ENCODE results near the gene GRPEL1. TPM values are rescaled to one million over a fixed set of nuclear protein-coding genes. Genes with fewer than 3 reads are reported as not detected.

The GRPEL1 gene
- total and polyA plus RNA-seq, 2 experiments from 2014 or later = 27.4 to 112 TPM

DNA sequence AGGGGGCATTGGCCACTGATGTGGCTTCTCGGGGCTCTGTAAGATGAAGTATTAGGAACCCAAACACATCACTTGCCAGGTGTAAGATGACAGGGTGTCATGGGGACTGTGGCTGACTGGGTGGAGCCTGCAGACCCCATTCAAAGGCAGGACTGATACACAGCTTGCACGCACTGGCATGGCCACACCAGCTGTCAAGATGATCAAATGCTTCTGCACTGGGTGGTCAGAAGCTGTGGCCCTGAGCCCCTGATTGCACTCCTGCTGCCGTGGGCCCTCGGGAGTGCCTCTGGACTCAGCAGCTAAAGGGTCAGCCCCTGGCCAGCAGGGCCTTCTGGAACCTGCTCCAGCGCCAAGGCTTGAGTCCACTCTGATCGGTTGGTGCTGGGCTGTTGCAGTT lies 48.8 kb upstream of the GRPEL1 start:
- Histone ChIP-seq H3K4me1 (ENCODE audit: insufficient read depth) (no peaks in the 10 kb centered on the region), H2AFZ (no peak overlapping the region), H3K79me2 (replicated peaks; ENCODE audit: insufficient read depth) (no peaks in the 10 kb centered on the region), H3K4me2 (no peak overlapping the region), H3K27me3 (ENCODE audit: insufficient read depth) (no peaks in the 10 kb centered on the region), H3K27ac (ENCODE audit: low read depth) (no peak overlapping the region), H4K20me1 (replicated peaks; ENCODE audit: insufficient read depth) (no peaks in the 10 kb centered on the region), H3K36me3 (ENCODE audit: insufficient read depth) (no peaks in the 10 kb centered on the region), H3F3A (replicated peaks; ENCODE audit: low read depth) (no peaks in the 10 kb centered on the region), H3K4me3 (no peak overlapping the region), H3K9me2 (ENCODE audit: insufficient read depth) (peaks cover 10% of the 10 kb centered on the region)
- ATAC-seq = no peak
- no peak for TF ChIP-seq ETS1 (IDR thresholded peaks at IDR 0.05)
- no peak for TF ChIP-seq STAT1 (IDR thresholded peaks at IDR 0.05; ENCODE audit: unreplicated experiment)
- no peak for TF ChIP-seq CREB1 (CRISPR knock-in tag; IDR thresholded peaks at IDR 0.05; ENCODE audit: low read depth)
- TF ChIP-seq POLR2AphosphoS5 (IDR thresholded peaks at IDR 0.05; ENCODE audit: low read depth) = no peak
- no peak for TF ChIP-seq ZNF462 (CRISPR knock-in tag; IDR thresholded peaks at IDR 0.05)
- no peak for TF ChIP-seq JUNB (IDR thresholded peaks at IDR 0.05; ENCODE audit: unreplicated experiment)
- TF ChIP-seq EZH2phosphoT487 (IDR thresholded peaks at IDR 0.05; ENCODE audit: unreplicated experiment) = no peak
- no peak for TF ChIP-seq REST (IDR thresholded peaks at IDR 0.05; ENCODE audit: unreplicated experiment)
- no peak for TF ChIP-seq NANOG (IDR thresholded peaks at IDR 0.05; ENCODE audit: borderline replicate concordance)
- TF ChIP-seq ZNF114 (CRISPR knock-in tag; IDR thresholded peaks at IDR 0.05) = no peak
- no peak for TF ChIP-seq ZNF331 (CRISPR knock-in tag; IDR thresholded peaks at IDR 0.05; ENCODE audit: low read depth)
- Mint-ChIP-seq H3K27me3 (ENCODE audit: insufficient read depth, low read depth, poor library complexity) (peaks cover 13% of the 10 kb centered on the region), H3K36me3 (ENCODE audit: low read depth) (peaks cover 3% of the 10 kb centered on the region; the same call in 1 of the 3 replicates), H3K27ac (no peak overlapping the region), H3K9me3 (peaks cover 3% of the 10 kb centered on the region), H3K4me1 (peaks cover 2% of the 10 kb centered on the region; the same call in 2 of the 3 replicates), H3K4me3 (no peak overlapping the region)
- DNase-seq (ENCODE audit: low spot score) = no peak
